ENCODE results near the gene RYR3.

The RYR3 gene

GRCh38 chr15:33852094-33852493, 541.3 kb downstream of the RYR3 start:
- no peak for DNase-seq

GRCh38 chr15:33852570-33852969, 541.8 kb downstream of the RYR3 start:
- no peak for DNase-seq

DNA sequence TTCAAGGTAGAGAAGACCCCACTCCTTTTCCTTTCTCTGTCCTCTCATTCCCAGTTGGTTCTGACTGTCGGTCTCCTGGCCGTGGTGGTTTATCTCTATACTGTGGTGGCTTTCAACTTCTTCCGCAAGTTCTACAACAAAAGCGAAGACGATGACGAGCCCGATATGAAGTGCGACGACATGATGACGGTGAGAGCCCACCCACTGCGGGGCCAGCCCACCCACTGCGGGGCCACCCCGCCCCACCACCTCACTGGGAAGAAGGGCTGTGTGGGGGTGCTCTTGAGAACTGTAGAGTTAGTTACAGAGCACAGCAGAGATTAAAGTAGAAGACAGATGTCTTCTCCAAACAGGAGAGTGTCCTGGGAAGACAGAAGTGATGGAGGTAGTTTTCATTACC, 547.0 kb downstream of the RYR3 start:
- no peak for DNase-seq

DNA sequence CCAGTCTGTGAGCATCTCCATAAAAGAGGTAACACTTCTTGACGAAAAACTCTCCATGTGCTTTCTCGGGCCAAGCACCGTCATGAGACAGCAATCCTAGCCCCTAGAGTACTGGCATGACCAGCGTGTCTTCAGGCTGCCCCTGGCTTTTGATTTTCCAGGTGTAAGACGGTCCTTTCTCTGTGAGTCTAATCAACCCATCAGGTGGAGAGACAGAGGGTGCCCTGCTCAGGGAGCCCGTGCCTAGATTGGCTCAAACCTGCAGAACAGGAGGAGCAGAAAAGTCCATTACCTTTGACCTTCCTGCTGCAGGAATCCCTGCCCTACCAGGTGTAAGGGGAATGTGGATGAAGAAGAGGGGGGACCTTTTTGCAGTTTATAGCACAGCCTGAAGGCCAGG, 548.1 kb downstream of the RYR3 start:
- no peak for DNase-seq

GRCh38 chr15:33859992-33860545, 549.3 kb downstream of the RYR3 start:
- DNase-seq, result no peak

DNA sequence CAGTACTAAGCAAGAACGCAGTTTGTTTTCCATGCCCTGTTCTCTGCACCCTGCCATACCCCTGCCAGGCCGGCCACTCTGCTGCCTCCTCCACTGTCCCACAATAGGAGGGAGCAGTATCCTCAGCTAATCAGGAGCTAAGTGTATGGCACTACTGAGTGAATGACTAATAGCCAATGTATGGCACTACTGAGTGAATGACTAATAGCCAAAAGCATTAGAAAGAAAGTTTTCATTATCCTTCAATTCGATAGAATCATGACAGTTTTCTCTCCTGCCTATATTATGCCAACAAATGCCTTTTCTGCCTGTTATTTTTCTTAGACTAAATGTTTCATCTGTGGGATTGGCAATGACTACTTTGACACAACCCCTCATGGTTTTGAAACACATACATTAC, 550.0 kb downstream of the RYR3 start:
- no peak for DNase-seq

- no peak for DNase-seq
These were observed 553.8 kb downstream of the RYR3 start for GRCh38 chr15:33864360-33865075.

- no peak for DNase-seq
These were observed 554.6 kb downstream of the RYR3 start for GRCh38 chr15:33865416-33865815.

DNA sequence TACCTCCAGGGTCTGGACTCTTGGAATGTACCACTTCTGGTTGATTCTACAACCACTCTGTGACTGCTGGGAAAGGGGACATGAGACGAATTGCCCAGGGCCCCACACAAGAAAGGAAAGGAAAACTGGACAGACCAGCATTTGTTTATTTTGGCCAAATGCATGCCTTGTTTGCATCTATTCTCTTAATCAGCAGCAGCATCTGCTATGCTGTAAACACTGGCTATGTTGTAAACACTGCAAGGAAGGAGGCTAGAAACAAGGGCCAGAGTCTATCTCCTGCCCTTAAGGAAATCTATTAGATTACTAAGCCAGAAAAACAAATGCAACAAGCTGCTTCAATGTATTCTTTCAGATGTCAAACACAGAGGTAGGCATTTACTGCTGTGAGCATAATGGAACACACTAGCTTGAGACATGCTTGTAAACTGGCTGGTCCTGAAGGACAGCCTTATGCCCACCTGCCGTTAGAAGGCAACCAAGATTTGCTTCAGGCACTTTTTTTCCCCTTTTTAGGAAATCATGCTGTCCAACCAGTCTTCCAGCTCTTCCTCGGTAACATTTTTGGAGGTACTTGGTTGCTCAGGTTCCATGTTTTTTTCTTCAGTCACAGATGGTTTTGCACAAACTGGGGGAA, 555.5 kb downstream of the RYR3 start:
- no peak for DNase-seq

DNA sequence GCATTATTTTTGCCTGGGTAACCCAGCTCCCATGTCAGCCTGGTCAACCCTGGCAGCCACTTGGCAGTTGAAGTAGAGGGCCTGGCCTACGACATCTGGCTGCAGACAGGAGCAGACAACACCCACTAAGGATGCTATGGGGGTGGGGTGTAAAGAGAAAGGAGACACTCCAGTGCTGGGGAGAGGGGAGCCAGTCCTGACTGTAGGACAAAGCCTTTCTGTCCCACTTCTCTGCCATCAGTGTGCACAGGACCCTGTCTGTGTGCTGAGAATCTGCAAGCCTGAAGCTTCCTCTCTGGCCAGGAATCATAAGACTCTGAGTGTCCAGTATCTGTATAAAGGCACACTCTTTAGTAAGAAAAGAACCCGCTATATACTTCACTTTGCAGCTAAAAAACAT, 561.2 kb downstream of the RYR3 start:
- no peak for DNase-seq

DNA sequence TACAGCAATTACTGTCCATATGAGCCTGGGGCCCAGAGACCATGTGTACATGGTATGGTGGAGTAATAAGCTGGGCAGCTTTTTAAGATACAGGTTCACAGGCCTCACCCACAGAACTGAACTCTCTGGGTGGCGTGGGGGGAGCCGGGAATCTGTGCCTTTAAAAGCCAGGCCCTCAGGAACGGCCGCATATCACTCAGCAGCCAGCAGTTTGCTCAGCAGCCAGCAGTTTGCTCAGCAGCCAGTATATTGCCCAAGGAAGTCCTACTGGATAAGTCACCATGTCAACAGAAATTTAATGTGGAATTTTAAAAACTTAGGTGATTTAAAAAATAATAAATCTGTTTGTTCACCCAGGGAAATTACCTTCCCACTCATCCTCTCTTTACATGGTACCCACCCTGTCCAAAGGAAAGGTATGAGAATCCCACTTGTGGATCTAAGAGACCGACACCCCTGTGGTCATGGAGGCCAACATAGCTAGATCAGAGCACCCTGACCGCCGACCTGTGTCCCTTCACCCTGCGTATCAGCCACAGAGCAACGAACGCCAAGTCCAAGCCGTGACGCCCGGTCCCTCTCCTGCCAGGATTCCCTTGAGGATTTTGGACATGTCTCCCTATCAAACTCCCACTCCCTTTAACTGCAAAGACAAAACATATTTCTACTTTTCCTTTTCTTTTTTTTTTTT, 561.8 kb downstream of the RYR3 start:
- no peak for DNase-seq

GRCh38 chr15:33874156-33874555, 563.4 kb downstream of the RYR3 start:
- DNase-seq, result no peak

- DNase-seq, result no peak
These were observed 572.2 kb downstream of the RYR3 start for GRCh38 chr15:33882921-33883320.

- DNase-seq, result no peak
These were observed 577.4 kb downstream of the RYR3 start for GRCh38 chr15:33888176-33888575.

- DNase-seq, result no peak
These were observed 583.4 kb downstream of the RYR3 start for GRCh38 chr15:33894193-33894592.

- no peak for DNase-seq
These were observed 591.3 kb downstream of the RYR3 start for GRCh38 chr15:33902043-33902442.

DNA sequence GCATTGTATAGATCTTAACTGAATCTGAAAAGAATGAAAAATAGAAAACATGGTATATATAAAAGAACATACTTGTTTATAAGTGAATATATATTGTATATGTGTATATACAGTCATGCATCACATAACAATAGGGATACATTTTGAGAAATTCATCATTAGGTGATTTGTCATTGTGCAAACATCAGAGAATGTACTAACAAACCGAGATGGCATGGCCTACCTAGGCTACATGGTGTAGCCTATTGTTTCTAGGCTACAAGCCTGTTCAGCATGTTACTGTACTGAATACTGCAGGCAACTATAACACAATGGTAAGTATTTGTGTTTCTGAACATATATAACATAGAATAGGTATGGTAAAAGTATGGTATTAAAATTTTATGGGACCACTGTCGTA, 592.9 kb downstream of the RYR3 start:
- DNase-seq, result no peak

DNA sequence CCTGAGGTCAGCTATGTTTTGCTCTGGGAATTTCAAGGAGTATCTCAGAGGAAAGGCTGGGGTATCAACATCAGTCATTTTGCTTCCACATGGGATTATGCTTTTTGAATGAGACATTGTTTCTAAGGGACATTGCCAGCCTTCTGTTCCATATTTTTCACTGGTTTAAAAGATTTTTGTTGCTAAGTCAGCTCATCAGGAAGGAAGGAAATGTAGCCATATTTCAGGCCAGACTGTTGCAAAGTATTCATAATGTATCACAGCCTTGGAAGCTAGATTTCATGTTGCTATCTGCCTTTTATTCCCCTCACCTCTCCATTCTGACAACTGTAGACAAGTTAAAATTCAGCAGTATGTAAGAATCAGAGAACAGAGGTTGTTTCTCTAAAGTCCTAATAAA, 596.6 kb downstream of the RYR3 start:
- DNase-seq, result no peak

DNA sequence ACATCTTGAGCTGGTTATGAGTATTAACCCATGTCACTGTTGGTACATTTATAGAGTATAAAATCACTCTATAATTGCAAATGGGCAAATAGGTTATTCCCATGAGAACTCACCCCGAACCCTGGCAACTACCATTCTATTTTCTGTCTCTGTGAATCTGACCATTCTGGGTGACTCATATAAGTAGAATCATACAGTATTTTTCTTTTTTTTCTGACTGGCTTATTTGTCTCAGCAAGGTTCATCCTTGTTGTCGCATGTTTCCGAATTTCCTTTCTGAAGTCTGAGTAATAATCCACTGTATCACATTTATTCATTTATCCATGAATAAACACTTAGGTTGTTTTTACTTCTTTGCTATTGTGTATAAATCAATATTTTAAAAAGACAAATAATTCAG, 597.6 kb downstream of the RYR3 start:
- no peak for DNase-seq

DNA sequence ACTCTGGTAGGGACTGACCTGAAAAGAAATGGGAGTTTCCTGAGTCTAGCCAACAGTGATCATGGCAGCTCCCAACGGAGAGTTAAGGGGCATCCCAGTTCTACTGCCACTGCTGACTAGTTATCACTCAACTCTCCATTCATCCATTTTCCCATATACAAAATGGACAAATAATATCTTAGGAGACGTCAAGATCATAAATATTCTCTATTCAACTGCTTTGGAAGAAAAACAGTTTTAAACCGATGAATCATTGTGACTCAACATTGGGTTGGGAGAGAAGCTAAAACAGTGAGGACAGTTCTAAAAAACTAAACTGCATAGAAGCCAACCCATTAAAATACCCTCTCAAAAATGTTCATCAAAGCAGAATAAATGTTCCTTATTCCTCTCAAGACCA, 600.0 kb downstream of the RYR3 start:
- no peak for DNase-seq

DNA sequence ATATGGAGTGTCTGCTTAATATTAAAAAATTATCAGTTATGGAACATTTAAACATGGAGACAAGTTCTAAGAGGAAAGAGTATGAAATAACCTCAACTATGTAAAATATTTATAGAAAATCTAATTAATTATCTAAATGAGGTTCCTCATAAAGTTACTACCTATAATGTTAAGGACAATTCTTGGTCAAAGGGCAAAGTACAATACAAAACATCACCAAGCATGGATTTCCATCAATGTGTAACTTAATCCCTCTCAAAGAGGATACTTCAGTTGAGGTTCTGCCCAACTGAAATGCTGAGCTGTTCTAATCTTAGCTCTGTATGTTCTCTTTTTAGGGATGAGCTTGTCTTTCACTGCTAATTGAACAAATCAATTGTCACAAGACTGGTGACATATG, 601.6 kb downstream of the RYR3 start:
- DNase-seq, result no peak

GRCh38 chr15:33913459-33913858, 602.7 kb downstream of the RYR3 start:
- DNase-seq, result no peak
